Measurements from ENCODE around the gene DTYMK.

The DTYMK gene

GRCh38 chr2:241703032-241703604 lies 16.5 kb upstream of the DTYMK start:
- DNase-seq: no peak

DNA sequence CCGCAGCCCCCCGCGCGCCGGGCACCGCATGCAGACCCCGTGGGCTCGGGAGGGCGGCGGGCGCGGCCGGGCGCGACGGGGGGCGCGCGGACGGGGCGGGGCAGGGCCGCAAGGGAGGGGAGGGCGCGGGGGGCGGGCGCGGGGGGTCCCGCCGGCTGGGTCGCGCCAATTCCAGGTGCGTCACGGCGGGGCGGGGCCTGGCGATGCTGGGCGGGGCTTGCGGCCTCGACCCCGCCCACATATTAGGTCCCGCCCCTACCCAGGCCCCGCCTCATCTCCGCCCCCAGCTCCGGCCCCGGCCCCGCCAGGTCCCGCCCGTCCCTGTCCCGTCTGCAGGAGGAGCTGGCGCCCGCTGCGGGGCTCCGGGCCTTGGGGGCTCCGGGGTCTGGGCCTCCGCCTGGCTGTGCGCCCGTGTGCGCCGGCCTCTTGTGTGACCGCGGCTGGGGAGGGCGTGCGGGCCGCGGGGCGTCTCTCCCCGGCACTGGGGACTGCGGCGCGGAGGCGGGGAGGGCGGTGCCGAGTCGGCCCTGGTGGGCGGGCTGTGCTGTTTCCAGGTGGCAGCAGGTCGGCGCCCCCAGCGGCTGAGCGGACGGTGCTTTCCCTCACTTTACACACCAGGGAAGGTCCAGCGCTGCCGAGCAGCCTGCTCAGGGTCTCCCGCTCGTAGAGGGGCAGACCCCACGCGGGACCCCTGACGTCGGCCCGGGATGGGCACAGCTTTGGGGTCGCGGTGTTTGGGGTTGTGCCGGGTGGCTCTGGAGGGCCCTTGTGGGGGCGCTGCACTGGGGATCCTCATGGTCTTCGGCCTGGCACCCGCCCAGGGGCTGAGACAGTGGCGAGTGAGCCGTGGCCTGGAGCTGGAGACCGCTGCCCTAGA lies 15.8 kb upstream of the DTYMK start:
- peak; percentile 86 for DNase-seq

- DNase-seq: peak; percentile 99
These were observed 15.0 kb upstream of the DTYMK start, which contains the start of gene ING5 for GRCh38 chr2:241701399-241702154. TSS of gene ING5 (plus strand) at chr2:241702039. CDS start at chr2:241702066, 27 bp downstream.

DNA sequence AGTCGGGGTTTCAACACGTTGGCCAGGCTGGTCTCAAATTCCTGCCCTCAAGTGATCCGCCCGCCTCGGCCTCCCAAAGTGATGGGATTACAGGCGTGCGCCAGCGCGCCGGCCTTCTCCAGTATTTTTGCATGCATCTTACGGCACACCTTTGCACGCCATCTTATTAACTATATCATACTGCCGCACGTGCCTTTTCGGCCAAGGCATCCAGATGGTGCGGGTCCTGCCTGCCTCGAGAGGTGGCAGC lies 14.5 kb upstream of the DTYMK start:
- no peak for DNase-seq

DNA sequence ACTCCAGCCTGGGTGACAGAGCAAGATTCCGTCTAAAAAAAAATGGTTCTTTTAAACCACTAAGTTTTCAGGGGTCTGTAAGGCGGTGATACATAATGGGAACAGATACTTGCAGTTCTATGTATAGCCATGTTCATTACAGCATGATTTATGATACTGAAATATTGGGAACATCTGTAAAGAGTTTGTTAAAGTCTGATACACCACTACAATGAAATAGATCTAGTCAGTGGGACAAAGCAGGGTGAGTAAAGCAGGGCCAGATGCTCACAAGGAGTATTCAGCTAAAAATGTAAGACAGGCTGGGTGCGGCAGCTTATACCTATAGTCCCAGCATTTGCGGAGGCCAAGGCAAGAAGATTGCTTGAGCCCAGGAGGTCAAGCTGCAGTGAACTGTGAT lies 9.0 kb upstream of the DTYMK start:
- DNase-seq: no peak

- DNase-seq: no peak
These were observed 5.8 kb upstream of the DTYMK start for GRCh38 chr2:241692448-241692847.

GRCh38 chr2:241690202-241690717 lies 3.6 kb upstream of the DTYMK start:
- no peak for DNase-seq

- no peak for DNase-seq
These were observed 2.7 kb upstream of the DTYMK start for GRCh38 chr2:241689306-241689705.

DNA sequence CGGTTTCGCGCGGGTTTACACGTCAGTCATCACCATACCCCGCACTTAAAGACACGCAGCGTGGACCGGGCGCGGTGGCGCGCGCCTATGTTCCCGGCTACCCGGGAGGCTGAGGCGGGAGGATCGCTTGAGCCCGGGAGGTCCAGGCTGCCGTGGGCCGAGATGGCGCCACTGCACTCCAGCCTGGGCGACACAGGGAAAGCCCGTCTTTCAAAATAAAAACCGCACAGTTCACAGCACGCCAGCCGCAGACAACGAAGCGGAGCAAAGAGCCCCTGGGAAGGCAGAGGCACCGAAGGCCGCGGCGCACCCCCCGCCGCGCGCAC lies 328 bp downstream of the DTYMK start:
- no peak for DNase-seq

DNA sequence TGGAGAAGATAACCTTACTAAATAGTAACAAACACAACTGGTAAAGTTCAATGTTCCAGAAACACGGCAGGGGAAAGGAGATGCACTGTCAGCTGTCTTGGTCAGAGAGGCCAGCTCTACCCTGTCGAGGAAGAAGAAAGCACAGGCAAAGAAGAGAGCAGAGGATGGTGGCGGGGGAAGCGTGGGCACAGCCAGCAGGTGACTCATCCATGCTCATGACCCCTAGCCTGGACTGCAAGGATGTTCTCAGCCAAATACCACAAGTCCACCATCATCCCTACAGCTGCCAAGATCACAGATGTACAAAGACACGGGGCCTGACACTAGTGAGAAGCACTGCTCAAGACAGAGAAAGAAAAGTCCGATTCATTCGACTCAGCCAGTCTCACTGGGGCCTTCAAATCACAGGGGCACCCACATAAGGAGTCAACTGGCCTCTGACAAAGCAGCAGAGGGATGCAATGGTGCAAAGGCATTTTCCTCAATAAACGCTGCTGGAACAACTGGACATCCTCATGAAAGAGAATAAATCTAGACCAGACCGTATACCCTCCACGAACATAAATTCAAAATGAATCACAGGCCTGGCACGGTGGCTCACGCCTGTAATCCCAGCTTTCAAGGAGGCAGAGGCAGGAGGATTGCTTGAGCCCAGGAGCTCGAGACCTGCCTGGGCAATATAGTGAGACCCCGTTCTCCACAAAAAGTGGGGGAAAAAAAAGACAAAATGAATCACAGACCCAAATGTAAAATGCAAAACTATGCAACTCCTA lies 5.6 kb downstream of the DTYMK start:
- no peak for DNase-seq

DNA sequence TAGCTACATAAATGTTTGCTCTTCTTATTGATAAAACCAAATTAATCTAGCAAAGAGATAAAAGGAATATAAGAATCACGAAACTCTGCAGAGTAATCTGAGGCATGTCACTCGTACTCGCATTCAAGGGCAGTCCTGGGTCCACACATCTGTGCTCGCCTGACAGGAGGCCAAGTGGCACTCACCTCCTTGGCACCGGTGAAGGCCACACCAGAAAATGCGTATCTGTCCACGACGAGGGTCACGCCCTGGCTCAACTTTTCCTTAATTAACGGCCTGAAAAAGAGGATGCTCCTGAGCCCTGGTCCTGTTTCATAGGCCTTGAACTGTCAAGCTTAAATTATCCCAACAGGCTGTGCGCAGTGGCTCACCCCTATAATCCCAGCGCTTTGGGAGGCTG lies 6.6 kb downstream of the DTYMK start:
- no peak for DNase-seq

DNA sequence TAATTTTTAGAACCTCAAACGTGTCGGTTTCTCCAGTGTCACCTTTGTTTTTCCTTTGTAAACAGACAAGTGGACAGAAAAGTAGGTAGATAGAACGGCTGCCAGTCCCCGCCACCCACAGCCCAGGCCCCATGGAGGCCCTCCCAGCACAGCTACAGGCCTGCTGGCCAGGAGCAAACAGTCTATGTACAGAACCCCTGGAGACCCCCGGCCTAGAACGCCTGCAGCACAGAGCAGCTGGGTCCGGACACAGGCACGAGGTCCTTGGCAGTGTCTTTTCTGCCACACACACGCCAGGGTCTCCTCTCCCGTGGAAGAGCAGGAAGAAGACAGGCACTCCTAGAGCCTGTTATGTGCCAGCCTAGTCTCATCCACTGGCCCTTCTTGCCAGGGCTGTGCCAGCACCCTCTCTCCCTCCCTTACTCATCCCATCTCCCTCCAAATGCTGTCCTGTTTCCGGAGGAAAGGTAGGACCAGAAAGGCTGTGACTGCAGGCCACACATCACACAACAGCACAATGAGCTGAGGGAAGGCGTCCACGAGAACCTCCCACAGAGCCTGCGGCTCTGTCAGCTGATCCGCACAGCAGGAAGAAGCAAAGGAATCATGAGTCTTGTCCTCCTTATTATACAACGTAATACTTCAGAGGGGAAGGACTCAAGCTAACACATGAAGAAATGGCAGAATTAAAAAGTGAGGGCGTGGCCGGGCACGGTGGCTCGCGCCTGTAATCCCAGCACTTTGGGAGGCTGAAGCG lies 7.7 kb downstream of the DTYMK start:
- no peak for DNase-seq

- no peak for DNase-seq
These were observed 8.3 kb downstream of the DTYMK start for GRCh38 chr2:241678307-241678706.

- no peak for DNase-seq
These were observed 9.2 kb downstream of the DTYMK start for GRCh38 chr2:241677392-241677791.

- DNase-seq: no peak
These were observed 9.9 kb downstream of the DTYMK start for GRCh38 chr2:241676665-241677064.

- DNase-seq: no peak
These were observed 10.7 kb downstream of the DTYMK start for GRCh38 chr2:241675885-241676284.

- no peak for DNase-seq
These were observed 12.6 kb downstream of the DTYMK start for GRCh38 chr2:241673797-241674725.

- DNase-seq: no peak
These were observed 13.4 kb downstream of the DTYMK start for GRCh38 chr2:241673189-241673663.

GRCh38 chr2:241672243-241673188 lies 14.1 kb downstream of the DTYMK start:
- DNase-seq: no peak
